GM21825 (cell line): ENCODE results near the gene XKR8.

Experiments
- ATAC-seq: cut with Tn5 transposase; IDR thresholded peaks from one replicate; pipeline ENCODE4 v1.9.1; 2021; ENCODE audit warnings: mild to moderate bottlenecking, moderate library complexity; ENCODE audit not compliant: unreplicated experiment

Gene XKR8

DNA sequence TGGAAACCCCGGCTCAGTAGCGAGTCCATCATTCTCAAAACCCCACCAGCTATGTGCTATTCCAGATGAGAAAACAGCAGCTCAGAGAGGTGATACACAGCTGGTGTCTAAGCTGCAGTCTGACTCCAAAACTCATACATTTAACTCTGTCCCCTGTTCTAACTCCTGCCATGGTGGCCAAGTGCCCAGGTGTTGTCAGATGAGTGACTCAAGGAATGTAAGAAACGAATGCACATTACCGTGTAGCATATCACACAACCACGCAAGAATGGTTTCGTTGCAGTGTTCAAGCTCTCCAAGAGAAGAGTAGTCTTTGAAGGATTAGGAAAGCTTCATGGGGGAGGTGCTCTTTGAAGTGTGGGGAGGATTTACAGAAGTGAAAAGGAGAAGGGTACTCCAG is 4.7 kb upstream of the XKR8 start:
- ATAC-seq = no peak

DNA sequence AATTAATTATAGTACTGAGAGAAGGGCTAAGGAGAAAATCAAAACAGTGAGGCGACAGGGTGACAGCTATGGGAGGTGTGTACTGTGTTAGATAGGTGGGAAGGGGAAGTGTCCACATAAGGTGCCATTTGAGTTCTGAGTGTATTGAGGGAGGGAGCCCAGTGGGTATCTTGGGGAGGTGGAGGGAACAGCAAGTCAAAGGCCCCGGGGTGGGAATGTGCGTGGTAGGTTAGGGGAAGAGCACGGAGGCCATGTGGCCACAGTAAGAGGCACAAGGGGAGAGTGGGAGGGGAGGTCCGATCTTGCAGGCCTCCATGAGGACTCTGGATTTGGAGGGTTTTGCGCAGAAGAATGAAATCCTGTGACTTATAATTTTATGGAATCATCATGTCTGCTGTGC is 3.0 kb upstream of the XKR8 start:
- no peak for ATAC-seq

DNA sequence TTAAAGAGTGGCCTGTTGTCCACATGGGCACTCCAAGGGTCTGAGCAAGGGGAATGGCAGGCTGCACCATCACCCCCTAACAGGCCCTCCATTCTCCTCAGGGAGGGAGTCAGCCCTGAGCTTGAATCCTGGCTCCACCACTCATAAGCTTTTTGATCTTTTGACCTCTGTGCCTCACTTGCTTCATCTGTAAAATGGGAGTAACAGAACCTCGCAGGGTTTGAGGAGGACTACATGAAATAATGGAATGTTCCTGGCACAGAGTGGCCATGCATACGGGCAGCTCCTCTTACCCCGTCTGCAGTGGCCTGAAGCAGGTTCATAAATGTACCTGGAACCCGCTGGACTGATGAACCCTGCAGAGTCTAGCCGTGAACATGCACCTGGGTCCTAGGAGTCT is 2.1 kb upstream of the XKR8 start:
- ATAC-seq = no peak

DNA sequence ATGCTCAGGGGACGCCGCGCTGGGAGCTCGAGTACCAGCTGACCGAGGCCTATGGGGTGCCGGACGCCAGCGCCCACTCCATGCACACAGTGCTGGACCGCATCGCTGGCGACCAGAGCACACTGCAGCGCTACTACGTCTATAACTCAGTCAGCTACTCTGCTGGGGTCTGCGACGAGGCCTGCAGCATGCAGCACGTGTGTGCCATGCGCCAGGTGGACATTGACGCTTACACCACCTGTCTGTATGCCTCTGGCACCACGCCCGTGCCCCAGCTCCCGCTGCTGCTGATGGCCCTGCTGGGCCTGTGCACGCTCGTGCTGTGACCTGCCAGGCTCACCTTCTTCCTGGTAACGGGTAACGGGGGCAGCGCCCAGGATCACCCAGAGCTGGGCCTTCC is 1.3 kb upstream of the XKR8 start:
- ATAC-seq = no peak

DNA sequence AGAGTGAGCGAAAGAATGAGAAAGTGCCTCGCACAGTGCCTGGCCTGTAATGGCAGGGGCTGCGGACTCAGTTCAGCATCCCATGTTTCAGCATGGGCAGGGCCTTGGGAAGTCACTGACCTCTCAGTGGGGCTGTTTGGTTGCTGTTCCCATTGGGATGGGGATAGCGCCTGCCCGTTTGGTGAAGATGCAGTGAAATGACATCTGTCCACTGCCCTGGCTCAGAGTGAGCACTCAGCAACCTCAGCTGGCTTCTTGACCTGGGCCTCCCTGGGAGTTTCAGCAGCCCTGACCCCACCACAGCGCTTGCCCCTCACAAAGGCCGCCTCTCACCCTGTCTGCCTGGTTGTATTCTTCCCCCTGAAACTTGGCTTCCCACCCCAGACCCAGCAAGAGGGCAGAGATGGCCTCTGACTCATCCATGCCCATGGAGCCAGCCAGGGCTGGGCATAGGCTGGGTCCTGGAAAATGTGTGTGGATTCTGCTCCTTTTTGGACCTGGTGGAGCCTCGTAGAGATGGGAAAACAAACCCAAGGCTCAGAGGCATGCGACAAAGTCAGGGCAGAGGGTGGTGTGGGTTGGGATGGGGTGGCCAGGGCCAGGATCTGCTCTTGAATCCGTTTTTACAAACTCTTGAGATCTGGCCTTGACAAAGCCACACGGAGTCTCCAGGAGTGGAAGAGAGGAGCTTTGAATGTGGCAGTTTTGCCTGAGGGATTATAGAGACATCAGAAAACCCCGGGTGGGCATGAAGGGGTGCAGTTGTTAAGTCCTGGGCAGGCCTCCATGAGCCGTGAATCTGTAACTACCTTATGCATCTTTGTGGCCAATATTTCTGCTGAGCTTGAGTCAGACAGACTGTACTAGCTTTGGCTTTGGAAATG is 1.2 kb downstream of the XKR8 start:
- ATAC-seq = no peak

DNA sequence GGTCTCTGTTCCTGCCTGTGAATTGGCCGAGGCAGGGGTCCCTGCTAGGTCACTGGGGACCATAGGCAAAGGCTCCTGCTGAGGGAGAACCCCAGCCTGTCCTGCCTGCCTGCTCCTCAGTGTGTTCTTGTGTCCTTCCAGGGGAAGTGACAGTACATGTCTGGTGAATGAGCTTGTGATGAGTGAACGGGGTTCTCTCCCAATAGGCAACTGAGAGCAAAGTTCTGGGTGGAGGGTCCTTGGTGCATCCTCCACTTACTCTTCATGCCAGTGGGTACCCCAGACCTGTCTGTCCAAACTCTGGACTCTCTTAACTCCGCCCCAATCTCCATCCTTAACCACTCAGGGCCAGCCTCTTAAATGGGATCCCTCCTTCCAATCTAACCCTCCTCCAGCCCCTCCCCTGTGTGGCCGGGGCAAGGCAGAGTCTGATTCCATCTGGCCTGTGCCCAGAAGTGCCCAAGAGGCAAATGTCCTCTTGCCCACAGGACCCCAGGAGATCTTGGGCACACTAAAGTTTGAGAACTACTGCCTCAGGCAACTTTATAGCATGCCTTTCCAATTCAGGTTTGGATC is 2.0 kb downstream of the XKR8 start:
- no peak for ATAC-seq

DNA sequence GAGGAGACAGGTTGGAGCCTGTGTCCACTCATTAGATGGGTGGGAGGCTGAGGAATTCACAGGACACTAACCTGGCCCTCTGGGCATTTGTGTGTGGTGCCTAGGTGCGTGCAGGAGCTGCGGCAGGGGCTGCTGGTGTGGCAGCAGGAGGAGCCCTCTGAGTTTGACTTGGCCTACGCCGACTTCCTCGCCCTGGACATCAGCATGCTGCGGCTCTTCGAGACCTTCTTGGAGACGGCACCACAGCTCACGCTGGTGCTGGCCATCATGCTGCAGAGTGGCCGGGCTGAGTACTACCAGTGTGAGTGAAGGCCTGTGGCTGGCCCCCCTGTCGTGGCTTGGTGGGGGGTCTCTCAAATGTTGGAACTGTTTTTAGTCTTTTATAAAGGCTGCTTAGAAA is 3.6 kb downstream of the XKR8 start:
- ATAC-seq = no peak

DNA sequence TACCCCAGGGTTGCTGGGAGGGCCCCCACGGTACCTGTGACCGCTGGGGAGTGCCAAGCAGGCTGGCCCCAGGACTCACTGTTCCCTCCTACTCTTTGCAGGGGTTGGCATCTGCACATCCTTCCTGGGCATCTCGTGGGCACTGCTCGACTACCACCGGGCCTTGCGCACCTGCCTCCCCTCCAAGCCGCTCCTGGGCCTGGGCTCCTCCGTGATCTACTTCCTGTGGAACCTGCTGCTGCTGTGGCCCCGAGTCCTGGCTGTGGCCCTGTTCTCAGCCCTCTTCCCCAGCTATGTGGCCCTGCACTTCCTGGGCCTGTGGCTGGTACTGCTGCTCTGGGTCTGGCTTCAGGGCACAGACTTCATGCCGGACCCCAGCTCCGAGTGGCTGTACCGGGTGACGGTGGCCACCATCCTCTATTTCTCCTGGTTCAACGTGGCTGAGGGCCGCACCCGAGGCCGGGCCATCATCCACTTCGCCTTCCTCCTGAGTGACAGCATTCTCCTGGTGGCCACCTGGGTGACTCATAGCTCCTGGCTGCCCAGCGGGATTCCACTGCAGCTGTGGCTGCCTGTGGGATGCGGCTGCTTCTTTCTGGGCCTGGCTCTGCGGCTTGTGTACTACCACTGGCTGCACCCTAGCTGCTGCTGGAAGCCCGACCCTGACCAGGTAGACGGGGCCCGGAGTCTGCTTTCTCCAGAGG is 6.8 kb downstream of the XKR8 start:
- ATAC-seq = no peak

DNA sequence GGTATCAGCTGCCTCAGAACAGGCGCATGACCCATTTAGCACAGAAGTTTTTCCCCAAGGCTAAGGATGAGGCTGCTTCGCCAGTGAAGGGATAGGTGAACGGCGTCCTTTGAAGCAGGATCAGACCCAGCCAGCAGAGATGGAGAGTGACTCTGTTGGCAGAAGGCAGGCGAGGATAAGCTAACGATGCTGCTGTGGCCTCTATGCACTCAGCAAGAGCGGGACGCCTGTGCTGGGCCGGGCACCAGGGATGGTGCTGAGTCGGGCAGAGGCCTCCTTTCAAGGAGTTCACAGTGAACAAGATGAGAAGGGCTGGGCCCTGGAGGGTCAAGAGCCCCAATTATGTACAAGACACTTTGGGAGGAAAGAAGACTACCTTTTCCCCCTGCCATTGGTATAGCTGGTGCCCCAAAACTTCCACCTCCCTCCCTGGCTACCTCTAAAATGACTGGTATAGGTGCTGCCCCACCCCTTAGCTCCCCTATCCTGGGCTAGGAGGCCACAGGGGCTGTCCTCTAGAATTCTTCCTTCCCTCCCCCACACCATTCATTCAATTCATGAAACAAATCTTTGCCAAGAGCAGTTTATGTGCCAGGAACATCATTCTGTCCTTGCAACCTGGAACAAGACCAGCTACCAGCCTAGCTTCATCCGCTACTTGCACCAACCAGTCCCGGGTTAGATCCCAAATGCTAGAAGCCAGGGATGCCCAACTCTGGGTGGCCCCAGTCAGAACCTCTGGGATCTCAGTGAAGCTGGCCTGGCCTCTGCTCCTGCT is 7.5 kb downstream of the XKR8 start:
- no peak for ATAC-seq

DNA sequence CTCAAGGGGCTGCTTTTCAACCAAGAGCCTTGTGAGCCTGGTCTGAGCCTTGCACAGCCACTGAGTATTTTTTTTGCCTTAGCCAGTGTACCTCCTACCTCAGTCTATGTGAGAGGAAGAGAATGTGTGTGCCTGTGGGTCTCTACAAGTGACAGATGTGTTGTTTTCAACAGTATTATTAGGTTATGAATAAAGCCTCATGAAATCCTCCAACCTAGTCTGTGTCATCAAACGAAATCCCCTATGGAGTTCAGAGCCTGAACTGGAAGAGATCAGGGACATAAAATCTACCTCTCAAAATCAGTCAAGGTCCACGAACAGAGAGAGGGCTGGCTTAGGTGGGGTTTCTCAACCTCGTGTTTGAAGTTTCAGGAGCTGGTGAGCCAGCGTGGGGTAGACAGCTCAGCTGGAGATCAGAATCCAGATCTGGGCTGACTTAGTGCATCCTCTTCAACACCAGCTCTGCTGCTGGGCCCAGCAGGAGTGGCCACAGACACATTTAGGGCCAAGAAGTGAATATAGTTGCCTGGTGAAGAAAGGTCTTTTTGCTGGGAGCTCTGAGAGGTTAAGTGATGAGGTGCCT is 8.2 kb downstream of the XKR8 start:
- ATAC-seq = no peak

DNA sequence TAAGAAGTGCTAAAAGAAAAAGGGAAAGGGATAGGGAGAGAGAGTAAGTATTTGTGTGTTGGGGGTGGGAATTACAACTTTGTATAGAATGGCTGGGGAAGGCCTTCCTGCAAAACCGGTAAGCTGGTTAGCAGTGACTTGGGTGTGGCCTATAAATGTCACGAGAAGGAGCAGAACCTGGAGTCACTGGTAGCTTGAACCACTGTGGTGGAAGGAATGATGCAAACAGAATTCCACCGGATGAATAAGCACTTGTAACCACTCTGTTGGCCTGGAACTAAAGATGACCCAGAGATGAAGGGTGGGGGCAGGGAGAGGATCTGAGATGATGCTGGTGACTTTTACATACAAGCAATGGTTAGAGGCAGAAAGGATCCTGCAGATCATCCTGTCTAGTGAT is 8.9 kb downstream of the XKR8 start:
- ATAC-seq = no peak

DNA sequence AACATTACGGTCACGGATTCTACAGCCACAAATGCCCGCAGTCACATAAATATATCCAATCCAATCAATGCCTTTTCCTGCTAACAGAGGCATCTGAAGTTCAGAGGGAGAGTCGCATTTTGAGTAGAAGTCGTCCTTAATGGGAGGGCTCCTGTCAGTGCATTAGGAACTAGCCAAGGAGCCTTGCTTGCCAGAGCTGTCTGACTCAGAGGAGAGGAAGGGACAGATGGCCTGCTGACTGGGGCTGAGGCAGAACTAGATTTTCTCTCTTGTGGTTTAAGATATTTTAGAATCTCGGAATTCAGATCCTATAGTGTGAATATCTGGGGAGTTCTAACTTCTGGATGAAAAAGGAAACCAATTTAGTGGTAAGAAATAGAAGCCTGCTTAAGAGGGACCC is 10.6 kb downstream of the XKR8 start:
- ATAC-seq = no peak

DNA sequence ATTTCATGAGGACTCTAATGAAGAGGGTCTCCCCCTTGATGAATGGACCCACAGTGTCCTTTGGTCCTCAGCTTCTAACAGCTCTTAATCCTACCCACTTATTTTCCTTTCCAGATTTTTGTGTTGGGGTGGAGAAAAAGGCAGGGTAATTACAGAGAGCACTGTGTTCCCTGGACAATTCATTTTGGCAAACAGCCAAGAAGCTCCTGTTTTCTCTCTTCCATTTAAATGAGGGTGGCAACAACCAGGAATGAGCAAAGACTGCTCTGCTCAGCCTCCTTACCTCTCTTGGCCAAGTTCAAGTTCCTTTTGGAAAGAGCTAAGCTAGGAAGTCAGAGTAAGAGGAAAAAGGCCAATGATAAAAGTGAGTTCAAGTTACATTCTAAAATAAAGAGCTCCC is 11.9 kb downstream of the XKR8 start:
- no peak for ATAC-seq

DNA sequence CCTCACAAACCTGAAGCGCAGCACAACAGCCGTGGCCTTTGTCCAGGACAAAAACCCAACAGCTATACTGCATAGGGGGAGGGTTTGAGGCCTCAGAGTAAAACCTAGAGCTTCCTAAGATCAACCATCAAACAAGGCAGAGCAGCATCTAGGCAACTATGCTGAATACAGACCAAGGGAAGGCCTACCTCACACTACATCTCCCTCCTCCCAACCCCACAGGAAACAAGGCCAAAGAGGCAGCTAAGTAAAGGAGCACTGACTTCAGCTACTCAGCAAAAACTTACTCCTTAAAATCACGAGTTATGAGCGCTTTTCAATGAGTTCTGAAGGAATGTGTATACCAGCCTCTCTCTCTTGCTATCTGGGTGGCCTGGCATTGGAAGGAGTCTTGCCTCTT is 12.4 kb downstream of the XKR8 start:
- ATAC-seq = no peak

DNA sequence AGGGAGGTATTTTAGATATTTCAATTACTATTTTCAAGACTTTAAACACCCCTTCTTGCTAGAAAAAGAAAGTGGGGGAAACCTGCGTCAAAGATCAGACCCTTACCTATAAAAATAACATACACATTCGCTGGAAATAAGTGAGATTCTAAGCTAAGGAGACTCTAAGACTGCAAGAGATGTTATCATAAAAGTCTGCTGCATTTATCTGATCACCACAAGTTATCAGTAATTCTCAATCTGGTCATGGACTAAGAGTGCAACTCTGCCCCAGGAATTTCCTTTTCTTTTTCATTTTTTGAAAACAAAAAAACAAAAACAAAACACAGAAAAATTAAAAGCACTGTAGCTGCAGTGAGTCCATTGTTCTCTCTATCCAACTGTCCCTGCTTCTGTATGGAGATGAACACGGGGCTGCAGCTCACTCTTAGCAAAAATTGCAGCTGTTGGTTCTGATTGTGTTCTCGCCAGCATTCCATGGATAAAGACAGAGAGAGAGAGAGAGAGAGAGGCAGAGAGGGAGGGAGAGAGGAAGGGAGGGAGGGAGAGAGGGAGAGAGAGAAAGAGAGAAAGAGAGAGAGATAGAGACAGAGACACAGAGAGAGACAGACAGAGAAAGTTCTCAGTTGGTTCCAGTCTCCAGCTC is 14.1 kb downstream of the XKR8 start:
- no peak for ATAC-seq

DNA sequence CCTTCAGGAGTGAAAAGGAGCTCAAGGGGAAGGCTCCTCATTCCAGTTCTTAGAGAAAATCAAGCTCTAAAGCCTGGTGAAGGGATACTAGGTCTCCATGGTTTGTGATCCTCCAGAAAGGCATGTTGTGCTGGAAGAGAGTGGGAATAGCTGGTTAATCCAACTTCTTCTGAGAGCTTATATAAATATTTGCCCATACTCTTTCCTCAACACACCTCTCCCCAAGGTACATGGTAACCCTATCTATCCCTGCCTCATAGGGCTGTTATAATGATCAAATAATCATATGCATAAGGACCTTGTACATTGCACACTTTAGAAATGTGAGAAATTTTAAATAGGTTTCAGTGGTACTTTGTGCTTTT is 14.6 kb downstream of the XKR8 start:
- no peak for ATAC-seq

DNA sequence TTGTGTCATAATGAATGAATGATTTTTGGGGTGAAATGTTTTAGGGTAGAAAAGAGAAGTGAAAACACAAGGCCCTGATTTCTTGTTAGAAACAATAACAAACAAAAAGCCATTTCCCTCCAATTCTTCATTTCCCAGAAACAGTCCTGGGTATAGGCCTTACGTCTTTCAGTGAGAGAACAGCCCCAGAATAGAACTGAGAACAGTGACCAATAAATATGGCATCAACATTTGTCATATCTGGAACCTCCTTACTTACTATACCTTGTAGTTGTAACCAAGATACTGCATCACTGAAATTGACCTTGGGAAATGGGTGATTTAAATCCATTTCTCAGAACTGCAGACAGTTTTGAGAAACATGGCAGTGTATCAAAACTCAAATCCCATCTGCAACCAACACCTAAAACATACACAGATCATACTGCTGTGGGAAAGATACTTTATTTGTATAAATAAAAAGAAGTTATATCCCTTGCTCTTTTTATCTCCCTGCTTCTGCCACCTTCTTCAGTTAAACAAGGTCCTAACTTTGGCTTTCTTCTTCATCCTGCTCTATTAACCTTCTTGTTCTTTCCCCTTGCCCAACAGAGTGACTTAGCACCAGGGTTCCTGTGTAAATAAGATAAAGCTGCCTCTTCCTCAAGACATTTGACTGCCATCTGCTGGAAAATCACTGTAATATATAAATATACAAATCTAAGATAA is 19.5 kb downstream of the XKR8 start:
- ATAC-seq = no peak

DNA sequence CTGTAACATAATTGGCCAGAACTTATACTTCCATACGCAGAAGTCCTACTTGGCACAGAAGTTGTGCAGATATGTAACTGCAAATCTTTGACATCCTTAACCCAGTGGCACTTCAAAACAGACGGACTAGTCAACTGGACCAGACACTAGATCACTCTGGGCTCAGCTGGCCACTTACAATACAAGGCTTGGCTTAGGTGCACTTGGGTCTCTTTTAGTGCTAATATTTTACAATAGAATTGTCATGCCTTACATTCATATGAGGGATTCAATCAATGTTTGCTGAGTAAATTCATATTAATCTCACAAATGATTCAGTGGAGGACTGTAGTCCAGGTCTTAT is 20.1 kb downstream of the XKR8 start:
- no peak for ATAC-seq

DNA sequence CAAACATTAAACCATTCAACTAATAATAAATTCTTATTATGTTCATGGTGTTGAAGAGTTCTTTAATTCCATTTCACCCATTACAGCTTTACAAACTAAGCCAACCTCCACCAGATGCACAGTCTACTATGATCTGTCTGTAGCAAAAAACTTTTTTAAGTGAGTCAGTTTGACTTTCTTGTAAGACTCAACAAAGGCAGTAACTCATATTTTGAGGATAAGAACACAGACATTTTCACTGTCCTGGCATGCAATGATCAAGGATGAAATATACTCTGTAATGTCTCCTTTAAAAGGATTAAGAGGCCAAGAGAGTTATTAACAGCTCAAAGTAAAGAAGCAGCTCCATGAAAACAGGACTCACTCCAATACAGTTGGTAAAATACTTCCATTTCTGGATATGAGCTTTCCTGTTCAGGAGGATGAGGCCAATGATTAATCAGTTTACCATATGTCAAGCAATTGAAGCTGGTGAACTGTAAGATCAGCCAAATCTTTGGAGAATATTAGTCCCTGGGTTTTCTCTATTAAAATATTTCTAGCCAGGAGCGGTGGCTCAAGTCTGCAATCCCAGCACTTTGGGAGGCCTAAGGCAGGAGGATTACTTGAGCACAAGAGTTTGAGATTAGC is 20.6 kb downstream of the XKR8 start:
- no peak for ATAC-seq

DNA sequence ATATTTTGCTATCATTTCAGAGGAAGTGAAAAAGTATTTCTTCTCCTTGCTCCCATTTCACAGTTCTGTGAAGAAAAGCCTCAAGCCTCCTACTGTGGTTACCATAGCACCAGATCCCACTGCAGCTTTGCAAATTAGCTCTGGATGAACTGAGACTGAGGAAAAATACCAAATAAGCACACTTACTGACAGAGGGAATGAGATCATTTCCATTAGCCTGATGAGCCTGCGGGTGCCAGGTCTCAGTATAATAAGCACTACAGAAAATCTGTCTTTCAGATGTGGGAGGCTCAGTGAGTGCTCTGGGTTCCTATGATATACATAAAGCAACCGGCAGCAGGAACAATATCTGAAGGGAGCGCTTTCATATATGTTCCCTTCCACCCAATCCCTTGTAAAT is 21.4 kb downstream of the XKR8 start:
- no peak for ATAC-seq
